OCI-LY3 (cell line): ENCODE data around the gene SNRPB2.

Experiments used
- H2AFZ ChIP-seq: fragments of 200-600, 300-600 bp; shearing (Covaris generic); 2 replicates; pipeline ENCODE4 v1.6.0; 2014; ENCODE audit warnings: antibody characterized with exemption, low read depth, low read length
- H3K27ac ChIP-seq: fragments of 200-600, 300-600 bp; sonication (generic); 2 replicates; pipeline ENCODE4 v1.5.1; 2014; ENCODE audit warnings: mild to moderate bottlenecking, low read length, moderate library complexity, mixed read lengths
- H3K27me3 ChIP-seq: fragments of 200-600, 300-600 bp; sonication (generic); 2 replicates; pipeline ENCODE4 v1.6.1; 2014; ENCODE audit warnings: low read depth, low read length, mixed read lengths
- H3K36me3 ChIP-seq: fragments of 200-600, 300-600 bp; sonication (generic); replicated peaks from 2 replicates; pipeline ENCODE3; 2014; ENCODE audit warnings: low read depth, low read length, mixed read lengths
- H3K4me1 ChIP-seq: fragments of 300-600, 200-600 bp; sonication (generic); 2 replicates; pipeline ENCODE4 v1.6.1; 2014; ENCODE audit warnings: low read length, mixed read lengths
- H3K4me2 ChIP-seq: fragments of 200-600, 300-600 bp; sonication (generic); 2 replicates; pipeline ENCODE4 v1.6.1; 2014; ENCODE audit warnings: low read length, mixed read lengths
- H3K4me3 ChIP-seq: fragments of 300-600, 200-600 bp; sonication (generic); 2 replicates; pipeline ENCODE4 v1.5.1; 2014; ENCODE audit warnings: antibody characterized with exemption, mild to moderate bottlenecking, low read length, moderate library complexity
- H3K79me2 ChIP-seq: fragments of 300-600, 200-600 bp; shearing (Covaris generic); 2 replicates; pipeline ENCODE4 v1.6.1; 2014; ENCODE audit warnings: mild to moderate bottlenecking, low read length, mixed read lengths
- H3K9ac ChIP-seq: fragments of 300-600, 200-600 bp; shearing (Covaris generic); 2 replicates; pipeline ENCODE4 v1.6.0; 2014; ENCODE audit warnings: mild to moderate bottlenecking, low read length, moderate library complexity
- H3K9me3 ChIP-seq: fragments of 200-600, 300-600 bp; shearing (Covaris generic); 2 replicates; pipeline ENCODE4 v1.6.1; 2014; ENCODE audit warnings: low read length, mixed read lengths; ENCODE audit not compliant: insufficient read depth
- H4K20me1 ChIP-seq: fragments of 200-600, 300-600 bp; sonication (generic); 2 replicates; pipeline ENCODE4 v1.6.1; 2016; ENCODE audit warnings: low read length, mixed read lengths; ENCODE audit not compliant: insufficient read depth
- CTCF ChIP-seq: fragments of 200-600, 300-600 bp; sonication (generic); IDR thresholded peaks from 2 replicates; pipeline ENCODE4 v1.5.1; 2014; ENCODE audit warnings: antibody characterized with exemption, low read length, low read depth
- EZH2phosphoT487 ChIP-seq: fragments of 200-600 bp; shearing (Covaris generic); IDR thresholded peaks from 2 replicates; pipeline ENCODE4 v1.6.1; 2018; ENCODE audit warnings: antibody characterized with exemption, mixed run types, low read depth

SNRPB2 gene

DNA sequence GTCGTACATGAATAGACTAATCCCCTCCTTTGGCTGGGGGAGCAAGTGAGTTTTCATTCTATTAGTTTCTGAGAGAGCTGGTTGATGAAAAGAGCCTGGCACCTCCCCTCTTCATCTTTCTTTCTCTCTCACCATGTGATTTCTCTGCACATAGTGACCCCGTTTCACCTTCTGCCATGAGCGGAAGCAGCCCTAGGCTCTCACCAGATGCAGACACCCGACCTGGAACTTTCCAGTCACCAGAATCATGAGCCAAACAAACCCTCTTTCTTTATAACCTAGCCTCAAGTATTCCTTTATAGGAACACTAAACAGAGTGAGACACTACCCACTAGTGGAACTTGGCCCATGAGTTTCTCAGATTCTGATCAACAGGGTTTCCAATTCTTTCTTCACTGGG lies 34.7 kb downstream of the SNRPB2 start:
- H3K27me3 ChIP-seq = peaks cover 58% of the 10 kb centered on the region
- no peaks in the 10 kb centered on the region for H3K9me3 ChIP-seq
- no peaks in the 10 kb centered on the region for H4K20me1 ChIP-seq
- no peaks in the 10 kb centered on the region for H3K79me2 ChIP-seq
- no peaks in the 10 kb centered on the region for H3K36me3 ChIP-seq
- no peak overlapping the region for H3K4me3 ChIP-seq
- H3K27ac ChIP-seq = no peak overlapping the region
- TF ChIP-seq EZH2phosphoT487 = no peak
- TF ChIP-seq CTCF = no peak
- no peak overlapping the region for H3K4me2 ChIP-seq
- no peak overlapping the region for H2AFZ ChIP-seq
- no peak overlapping the region for H3K9ac ChIP-seq
- peaks cover 10% of the 10 kb centered on the region for H3K4me1 ChIP-seq

GRCh38 chr20:16771213-16771612 lies 41.4 kb downstream of the SNRPB2 start:
- no peak overlapping the region for H3K4me2 ChIP-seq
- no peak overlapping the region for H2AFZ ChIP-seq
- no peak overlapping the region for H3K9ac ChIP-seq
- no peaks in the 10 kb centered on the region for H3K4me1 ChIP-seq
- H3K36me3 ChIP-seq = no peaks in the 10 kb centered on the region
- H3K79me2 ChIP-seq = no peaks in the 10 kb centered on the region
- H3K4me3 ChIP-seq = no peak overlapping the region
- no peaks in the 10 kb centered on the region for H4K20me1 ChIP-seq
- H3K9me3 ChIP-seq = no peaks in the 10 kb centered on the region
- H3K27ac ChIP-seq = no peak overlapping the region
- TF ChIP-seq CTCF (no peak), EZH2phosphoT487 (no peak)
- peaks cover 32% of the 10 kb centered on the region for H3K27me3 ChIP-seq

GRCh38 chr20:16775961-16776360 lies 46.1 kb downstream of the SNRPB2 start:
- no peak overlapping the region for H3K27ac ChIP-seq
- TF ChIP-seq EZH2phosphoT487 = no peak
- TF ChIP-seq CTCF = no peak
- no peaks in the 10 kb centered on the region for H3K9me3 ChIP-seq

GRCh38 chr20:16777126-16777525 lies 47.3 kb downstream of the SNRPB2 start:
- H3K4me3 ChIP-seq = no peak overlapping the region
- no peak overlapping the region for H3K9ac ChIP-seq
- H3K36me3 ChIP-seq = no peaks in the 10 kb centered on the region
- peaks cover 29% of the 10 kb centered on the region; the same call in 1 of the 2 replicates for H3K27me3 ChIP-seq
- H3K79me2 ChIP-seq = no peaks in the 10 kb centered on the region
- no peak overlapping the region for H3K4me2 ChIP-seq
- no peak overlapping the region for H2AFZ ChIP-seq
- H3K4me1 ChIP-seq = no peaks in the 10 kb centered on the region
- no peak overlapping the region for H3K27ac ChIP-seq
- TF ChIP-seq CTCF = no peak
- TF ChIP-seq EZH2phosphoT487 = no peak
- no peaks in the 10 kb centered on the region for H3K9me3 ChIP-seq
- H4K20me1 ChIP-seq = no peaks in the 10 kb centered on the region

More at GRCh38 chr20:16775961-16776360, 46.1 kb downstream of the SNRPB2 start:
- Histone ChIP-seq H3K4me2 (no peak overlapping the region), H3K9ac (no peak overlapping the region), H4K20me1 (no peaks in the 10 kb centered on the region), H3K4me3 (no peak overlapping the region), H3K4me1 (no peaks in the 10 kb centered on the region), H3K36me3 (no peaks in the 10 kb centered on the region), H3K79me2 (no peaks in the 10 kb centered on the region), H2AFZ (no peak overlapping the region), H3K27me3 (peaks cover 31% of the 10 kb centered on the region; the same call in 1 of the 2 replicates)
